Measurements from ENCODE around the gene NKD2.

Gene NKD2

DNA sequence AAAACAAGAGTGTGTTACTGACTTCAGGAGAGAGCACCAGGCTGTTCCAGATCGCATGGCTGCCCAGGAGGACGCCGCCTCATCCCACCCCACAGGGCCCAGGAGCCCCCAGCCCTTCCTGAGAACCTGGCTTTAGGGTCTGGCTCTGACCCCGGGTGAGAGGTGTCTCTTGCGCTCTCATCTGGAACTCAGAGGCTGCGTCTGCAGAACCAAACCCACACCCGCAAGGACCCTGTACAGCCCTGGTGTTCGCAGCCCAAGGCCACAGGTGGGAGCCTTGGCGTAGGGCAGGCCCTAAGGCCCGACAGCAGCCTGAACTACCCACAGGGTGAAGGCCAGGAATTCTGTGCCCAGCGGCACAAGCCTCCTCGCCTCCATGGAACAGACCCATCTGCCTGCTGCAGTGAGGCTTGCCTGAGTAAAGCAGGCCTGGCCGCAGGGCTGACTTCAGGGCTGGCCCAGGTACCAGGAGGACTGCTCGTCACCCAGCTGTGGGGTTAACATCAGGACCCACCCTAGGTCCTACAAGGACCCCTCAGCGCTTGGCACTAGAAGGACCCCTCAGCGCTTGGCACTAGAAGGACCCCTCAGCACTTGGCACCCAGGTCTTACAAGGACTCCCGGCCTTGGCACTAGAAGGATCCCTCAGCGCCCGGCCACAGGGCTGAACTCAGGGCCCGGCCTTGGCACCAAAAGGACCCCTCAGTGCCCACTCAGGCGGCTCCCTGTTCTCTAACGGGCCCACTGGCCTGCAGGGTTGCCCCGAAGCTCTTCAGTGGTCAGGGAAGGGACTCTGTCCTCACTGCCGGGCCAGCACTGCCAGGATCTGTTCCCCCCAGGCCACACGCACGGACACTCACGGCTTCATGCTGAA is 48.2 kb downstream of the NKD2 start:
- H3K4me2 ChIP-seq (ENCODE audit: low read length) = no peak overlapping the region
- no peak overlapping the region for H3K4me3 ChIP-seq (ENCODE audit: low read depth, low read length)
- H3K79me2 ChIP-seq = no peaks in the 10 kb centered on the region
- no peaks in the 10 kb centered on the region for H3K9me3 ChIP-seq (ENCODE audit: control insufficient read depth, low read length)
- no peak overlapping the region for H3K9ac ChIP-seq
- TF ChIP-seq, protein P1, sequence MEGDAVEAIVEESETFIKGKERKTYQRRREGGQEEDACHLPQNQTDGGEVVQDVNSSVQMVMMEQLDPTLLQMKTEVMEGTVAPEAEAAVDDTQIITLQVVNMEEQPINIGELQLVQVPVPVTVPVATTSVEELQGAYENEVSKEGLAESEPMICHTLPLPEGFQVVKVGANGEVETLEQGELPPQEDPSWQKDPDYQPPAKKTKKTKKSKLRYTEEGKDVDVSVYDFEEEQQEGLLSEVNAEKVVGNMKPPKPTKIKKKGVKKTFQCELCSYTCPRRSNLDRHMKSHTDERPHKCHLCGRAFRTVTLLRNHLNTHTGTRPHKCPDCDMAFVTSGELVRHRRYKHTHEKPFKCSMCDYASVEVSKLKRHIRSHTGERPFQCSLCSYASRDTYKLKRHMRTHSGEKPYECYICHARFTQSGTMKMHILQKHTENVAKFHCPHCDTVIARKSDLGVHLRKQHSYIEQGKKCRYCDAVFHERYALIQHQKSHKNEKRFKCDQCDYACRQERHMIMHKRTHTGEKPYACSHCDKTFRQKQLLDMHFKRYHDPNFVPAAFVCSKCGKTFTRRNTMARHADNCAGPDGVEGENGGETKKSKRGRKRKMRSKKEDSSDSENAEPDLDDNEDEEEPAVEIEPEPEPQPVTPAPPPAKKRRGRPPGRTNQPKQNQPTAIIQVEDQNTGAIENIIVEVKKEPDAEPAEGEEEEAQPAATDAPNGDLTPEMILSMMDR (IDR thresholded peaks at IDR 0.05) = no peak
- no peak overlapping the region for H2AFZ ChIP-seq
- H3K4me1 ChIP-seq = no peaks in the 10 kb centered on the region
- H3K27me3 ChIP-seq (ENCODE audit: control insufficient read depth, insufficient read depth, low read length) = no peaks in the 10 kb centered on the region
- no peaks in the 10 kb centered on the region for H3K36me3 ChIP-seq (ENCODE audit: control insufficient read depth, insufficient read depth, low read length)
- no peak overlapping the region for H3K27ac ChIP-seq

DNA sequence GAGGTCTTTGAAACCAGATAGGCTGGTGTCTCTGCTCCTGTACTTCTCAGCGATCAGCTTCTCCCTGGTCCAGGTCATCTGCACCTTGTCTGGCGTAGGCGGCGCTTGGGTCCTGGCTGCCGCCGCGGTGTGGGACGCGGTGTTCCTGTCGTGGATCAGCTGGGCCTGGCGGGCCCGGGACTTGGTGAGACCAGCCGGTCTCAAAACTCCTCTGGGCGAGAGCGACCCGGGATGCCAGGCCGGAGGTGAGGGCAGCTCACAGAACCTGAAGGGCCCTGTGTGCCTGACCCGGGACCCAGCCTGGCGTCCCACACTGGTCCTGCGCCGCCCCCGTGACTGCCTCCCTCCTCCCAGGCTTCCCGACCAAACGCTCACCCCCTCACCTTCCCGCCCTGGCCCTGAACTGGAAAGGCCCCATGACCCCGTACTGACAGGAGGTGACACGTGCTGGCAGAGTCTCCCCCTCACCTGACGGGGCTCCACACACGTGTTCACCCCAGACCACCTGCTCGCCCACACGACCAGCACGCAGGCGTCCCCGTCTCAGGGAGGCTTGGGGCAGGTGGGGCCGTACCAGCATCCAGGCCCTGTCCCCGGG is 49.0 kb downstream of the NKD2 start:
- H3K9me3 ChIP-seq (ENCODE audit: control insufficient read depth, low read length) = no peaks in the 10 kb centered on the region
- no peak overlapping the region for H3K9ac ChIP-seq
- TF ChIP-seq, protein P1 (IDR thresholded peaks at IDR 0.05) = no peak
- H3K27me3 ChIP-seq (ENCODE audit: control insufficient read depth, insufficient read depth, low read length) = no peaks in the 10 kb centered on the region
- H3K4me3 ChIP-seq (ENCODE audit: low read depth, low read length) = no peak overlapping the region
- H3K4me2 ChIP-seq (ENCODE audit: low read length) = no peak overlapping the region
- no peaks in the 10 kb centered on the region for H3K36me3 ChIP-seq (ENCODE audit: control insufficient read depth, insufficient read depth, low read length)
- H2AFZ ChIP-seq = no peak overlapping the region
- H3K79me2 ChIP-seq = no peaks in the 10 kb centered on the region
- no peak overlapping the region for H3K27ac ChIP-seq
- no peaks in the 10 kb centered on the region for H3K4me1 ChIP-seq

DNA sequence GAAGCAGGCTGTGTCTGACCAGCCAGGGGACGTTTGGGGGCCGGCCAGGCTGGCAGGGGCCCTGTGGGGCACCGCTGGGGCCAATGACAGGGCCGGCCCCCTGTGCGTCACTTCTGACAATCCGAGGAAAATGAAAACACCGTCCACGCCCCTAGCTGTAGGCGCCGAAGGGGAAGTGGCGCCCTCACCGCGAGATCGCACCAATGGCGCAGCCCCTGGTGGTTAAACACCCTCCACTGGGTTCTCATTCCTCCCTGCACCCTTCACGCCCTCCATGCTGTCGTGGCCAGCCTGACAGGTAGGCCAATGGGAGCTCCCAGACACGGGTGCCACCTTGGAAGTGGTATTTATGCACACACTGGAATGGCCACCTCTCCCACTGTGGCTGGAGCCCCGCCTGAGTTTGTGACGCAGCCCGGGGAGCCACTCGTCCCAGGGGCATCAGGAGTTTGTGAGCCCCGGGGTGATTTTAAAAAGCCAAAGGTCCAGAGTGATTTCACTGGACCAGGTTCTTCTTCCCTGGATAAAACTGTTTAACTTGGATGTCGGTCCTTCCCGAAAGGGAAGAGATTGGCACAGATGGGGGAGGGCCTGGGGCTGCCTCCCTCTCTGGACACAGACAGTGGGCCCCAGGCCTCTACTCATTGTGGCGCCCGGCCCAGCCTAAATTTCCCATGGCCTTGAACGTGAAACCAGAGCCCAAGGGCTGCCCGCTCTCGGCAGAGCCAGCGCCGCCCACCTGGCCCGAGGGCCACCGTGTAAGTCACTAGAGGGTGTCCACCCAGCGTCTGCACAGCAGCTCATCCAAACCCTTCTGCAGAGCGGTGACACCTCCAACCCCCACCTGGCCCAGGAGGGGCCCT is 49.7 kb downstream of the NKD2 start:
- Histone ChIP-seq H3K4me2 (ENCODE audit: low read length) (no peak overlapping the region), H3K9me3 (ENCODE audit: control insufficient read depth, low read length) (no peaks in the 10 kb centered on the region), H3K27ac (no peak overlapping the region), H3K9ac (no peak overlapping the region), H3K27me3 (ENCODE audit: control insufficient read depth, insufficient read depth, low read length) (no peaks in the 10 kb centered on the region), H3K36me3 (ENCODE audit: control insufficient read depth, insufficient read depth, low read length) (no peaks in the 10 kb centered on the region), H3K4me1 (no peaks in the 10 kb centered on the region), H3K79me2 (no peaks in the 10 kb centered on the region), H3K4me3 (ENCODE audit: low read depth, low read length) (no peak overlapping the region), H2AFZ (no peak overlapping the region)
- TF ChIP-seq, protein P1 (IDR thresholded peaks at IDR 0.05) = no peak

DNA sequence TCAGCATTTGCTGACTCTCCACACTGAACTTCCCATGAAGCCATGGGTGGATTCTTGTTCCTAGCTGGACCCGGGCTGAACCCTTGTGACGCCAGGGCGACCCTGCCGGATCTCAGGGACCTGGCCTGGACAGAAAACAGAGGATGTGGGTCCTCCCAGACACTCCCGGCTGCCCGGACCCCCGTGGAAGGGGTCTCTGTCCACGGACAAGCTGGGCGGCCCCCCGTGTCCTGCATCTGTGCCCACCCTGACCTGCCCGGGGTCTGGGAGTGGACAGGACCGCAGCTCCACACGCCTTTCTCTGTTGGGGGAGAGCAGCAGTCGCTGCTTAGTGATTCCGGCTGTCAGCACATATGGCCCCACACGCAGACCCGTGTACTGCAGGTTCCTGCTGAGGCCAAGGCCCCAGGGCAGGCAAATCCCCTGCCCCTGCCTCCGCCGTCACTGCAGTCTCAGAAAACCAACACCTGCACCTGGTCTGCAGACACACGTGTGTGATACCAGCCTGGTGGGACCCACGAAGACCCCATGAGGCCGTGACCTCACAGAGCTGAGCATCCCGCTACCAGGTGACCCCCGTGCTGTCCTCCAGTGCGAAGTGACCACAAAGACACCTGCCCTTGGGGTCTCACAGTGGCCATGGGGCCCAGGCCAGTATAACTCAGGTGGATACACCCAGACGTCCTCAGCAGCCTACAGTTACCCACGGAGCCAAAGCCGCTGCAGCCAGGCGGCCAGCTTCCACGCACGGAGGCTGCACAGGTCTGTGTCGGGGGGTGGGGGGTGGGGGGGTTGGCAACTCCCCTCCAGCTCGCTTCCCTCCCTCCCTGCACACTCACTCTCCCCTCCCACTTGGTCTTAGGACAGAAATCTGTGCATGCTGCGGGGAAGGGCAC is 50.6 kb downstream of the NKD2 start:
- H3K9ac ChIP-seq = no peak overlapping the region
- H3K27me3 ChIP-seq (ENCODE audit: control insufficient read depth, insufficient read depth, low read length) = no peaks in the 10 kb centered on the region
- H3K4me3 ChIP-seq (ENCODE audit: low read depth, low read length) = no peak overlapping the region
- no peaks in the 10 kb centered on the region for H3K9me3 ChIP-seq (ENCODE audit: control insufficient read depth, low read length)
- H3K4me2 ChIP-seq (ENCODE audit: low read length) = no peak overlapping the region
- H3K36me3 ChIP-seq (ENCODE audit: control insufficient read depth, insufficient read depth, low read length) = no peaks in the 10 kb centered on the region
- H3K27ac ChIP-seq = no peak overlapping the region
- H3K4me1 ChIP-seq = no peaks in the 10 kb centered on the region
- TF ChIP-seq, protein P1 (IDR thresholded peaks at IDR 0.05) = no peak
- no peaks in the 10 kb centered on the region for H3K79me2 ChIP-seq
- no peak overlapping the region for H2AFZ ChIP-seq

Data from parathyroid adenoma (tissue), 2 donors.